Measurements from ENCODE around the gene POLQ.
"Not testable (repeated sequence)": the region's sequence is repeated elsewhere in the genome, so short reads cannot be mapped to it uniquely, and the experiment has no call there.

Gene POLQ

DNA sequence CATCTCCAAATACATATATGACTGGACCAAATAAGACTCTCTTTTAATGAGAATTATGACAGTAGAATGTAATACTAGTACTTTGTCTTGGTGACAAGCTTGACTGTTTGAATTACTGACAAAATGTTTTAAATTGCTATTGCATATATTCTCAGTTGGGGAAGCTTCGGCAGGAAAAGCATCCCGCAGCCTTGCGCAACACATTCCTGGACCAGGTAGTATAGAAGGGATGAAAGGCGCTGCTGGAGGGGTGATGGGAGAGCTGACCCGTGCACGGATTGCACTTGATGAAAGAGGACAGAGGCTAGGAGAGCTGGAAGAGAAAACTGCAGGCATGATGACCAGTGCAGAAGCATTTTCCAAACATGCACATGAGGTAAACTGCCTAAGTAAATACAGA is 127.6 kb downstream of the POLQ start:
- DNase-seq (ENCODE audit: low read depth): no peak

DNA sequence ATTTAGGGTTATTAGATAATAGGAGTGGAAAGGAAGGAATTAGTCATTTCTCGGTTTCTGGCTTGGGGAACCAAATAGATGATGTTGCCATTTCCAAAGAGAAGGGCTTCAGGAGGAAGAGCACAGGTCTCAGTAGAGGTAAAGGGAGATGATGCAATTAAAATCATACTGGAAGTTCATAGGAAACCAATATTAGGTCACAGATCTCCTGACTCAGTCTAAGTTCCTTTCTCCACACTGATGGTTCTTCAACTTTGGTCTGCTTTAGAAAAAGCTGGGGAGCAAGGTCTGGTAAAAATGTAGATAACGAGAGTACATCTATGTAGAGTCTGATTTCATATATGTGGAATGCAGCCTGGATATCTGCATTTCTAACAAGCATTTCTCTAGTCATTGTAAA is 130.9 kb downstream of the POLQ start:
- no peak for DNase-seq (ENCODE audit: low read depth)

DNA sequence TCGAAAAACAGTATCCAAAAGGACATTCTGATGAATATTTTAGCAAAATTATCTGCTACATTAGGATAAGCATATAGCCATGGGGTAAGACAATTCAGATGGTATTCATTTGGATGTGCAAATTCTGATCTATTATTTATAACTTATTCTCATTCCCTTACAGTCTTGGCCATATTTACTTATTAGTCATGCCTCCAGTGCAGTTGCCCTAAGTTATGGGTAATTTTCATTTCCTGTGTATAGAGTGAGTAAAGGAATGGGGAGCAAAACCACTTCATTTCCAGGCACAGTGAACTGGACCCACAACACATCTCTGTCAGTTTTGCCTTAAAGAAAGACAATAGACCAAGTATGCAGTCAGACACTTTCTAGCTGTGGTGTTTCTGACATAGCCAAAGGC is 134.3 kb downstream of the POLQ start:
- no peak for DNase-seq (ENCODE audit: low read depth)

DNA sequence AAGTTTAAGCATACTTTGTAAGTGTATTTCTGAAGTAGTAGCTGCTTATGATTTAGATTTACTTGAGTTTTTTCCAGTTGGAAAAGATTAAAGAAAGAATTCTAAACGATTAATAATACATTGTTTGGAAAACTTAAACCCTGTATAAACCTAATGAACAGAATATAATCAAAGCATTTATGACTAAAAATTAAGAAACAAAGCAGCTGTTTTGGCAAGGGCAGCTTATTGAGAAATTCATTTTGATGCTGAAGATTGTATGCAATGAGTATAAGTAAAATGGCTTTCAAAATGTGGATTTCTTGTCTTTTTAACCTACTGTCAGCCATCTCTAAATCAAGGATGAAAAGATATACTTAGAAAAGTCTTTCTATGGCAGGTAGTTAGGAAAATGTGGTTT is 140.2 kb downstream of the POLQ start:
- DNase-seq (ENCODE audit: low read depth): no peak

DNA sequence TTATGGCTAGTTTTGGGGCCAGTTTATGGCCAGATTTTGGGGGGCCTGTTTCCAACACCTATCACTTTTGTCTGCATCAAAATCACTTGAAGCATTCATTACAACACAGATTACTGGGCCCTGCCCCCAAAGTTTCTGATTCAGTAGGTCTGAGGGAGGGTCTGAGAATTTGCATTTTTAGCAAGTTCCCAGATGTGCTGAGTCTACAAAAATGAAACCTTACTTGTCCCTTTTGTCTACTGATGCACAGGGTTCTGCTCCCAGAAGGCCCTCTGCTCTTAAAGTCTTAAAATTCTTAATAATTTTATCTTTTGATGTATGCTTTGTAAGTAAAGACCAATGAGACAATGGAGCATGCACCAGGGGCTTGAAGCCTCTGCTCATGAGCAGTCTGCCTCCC is 146.0 kb downstream of the POLQ start:
- no peak for DNase-seq (ENCODE audit: low read depth)

DNA sequence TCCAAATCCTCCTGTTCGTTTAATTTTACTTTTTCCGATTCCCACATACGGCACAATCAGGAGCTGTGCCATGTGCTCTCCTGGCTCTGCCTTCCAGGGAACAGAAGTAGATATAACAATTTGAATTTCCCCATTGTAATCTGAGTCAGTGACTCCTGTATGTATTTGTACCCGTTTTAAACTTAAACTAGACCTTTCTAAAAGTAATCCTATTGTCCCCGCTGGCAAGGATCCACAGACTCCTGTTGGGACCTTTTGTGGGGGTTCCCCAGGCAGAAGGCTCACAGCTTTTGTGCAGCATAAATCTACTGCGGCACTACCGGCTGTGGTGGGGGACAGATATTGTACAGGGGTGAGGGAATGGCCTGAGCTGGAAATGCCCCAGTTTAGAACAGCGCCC is 147.7 kb downstream of the POLQ start:
- not testable (repeated sequence) for DNase-seq (ENCODE audit: low read depth)

DNA sequence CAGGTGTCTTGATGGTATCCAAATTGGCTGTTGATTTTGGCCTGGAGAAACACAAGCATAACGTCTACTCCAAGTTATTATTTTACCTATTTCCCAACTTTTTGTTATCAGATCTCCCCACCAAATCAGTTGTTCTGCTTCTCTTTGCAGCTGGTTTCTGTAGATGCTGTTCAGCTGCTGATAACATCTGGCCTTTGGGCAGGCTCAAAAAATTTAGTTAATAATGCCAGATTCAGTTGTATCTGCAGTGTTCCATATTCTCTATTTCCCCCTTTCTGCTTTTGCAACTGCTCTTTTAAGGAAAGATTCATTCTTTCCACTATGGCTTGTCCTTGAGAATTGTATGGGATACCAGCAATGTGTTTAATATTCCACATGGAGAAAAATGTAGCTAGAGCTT is 149.8 kb downstream of the POLQ start:
- not testable (repeated sequence) for DNase-seq (ENCODE audit: low read depth)

DNA sequence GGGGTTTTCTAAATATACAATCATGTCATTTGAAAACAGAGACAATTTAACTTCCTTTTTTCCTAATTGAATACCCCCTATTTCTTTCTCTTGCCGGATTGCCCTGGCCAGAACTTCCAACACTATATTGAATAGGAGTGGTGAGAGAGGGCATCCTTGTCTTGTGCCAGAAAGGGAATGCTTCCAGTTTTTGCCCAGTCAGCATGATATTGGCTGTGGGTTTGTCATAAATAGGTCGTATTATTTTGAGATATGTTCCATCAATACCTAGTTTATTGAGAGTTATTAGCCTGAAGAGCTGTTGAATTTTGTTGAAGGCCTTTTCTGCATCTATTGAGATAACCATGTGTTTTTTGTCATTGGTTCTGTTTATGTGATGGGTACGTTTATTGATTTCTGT is 157.5 kb downstream of the POLQ start:
- DNase-seq (ENCODE audit: low read depth): not testable (repeated sequence)

All from activated T-cell treated with anti-CD3 and anti-CD28 coated beads for 24 hours (primary cell).